ENCODE results near the gene DPP10. TPM values are rescaled to one million over a fixed set of nuclear protein-coding genes. Genes with fewer than 3 reads are reported as not detected.

The DPP10 gene
- total RNA-seq, 1 donor from 2014 or later = 2.4 TPM

DNA sequence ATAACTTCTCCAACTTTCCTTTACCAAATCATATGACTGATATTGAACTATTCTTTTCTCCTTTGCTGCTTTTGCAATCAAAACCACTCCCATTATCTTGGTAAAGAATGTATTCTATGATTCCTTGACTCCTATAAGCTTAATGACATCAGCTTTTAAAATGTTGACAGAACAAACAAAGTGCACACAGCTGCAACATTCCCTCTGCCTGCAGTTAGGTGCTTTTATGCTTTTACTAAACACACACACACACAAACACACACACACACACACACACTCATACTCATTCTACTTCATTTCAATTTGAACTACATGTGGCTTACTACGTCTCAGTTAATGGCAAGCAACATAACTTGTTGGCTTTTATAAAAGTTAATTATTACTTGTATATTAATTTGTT lies 946.6 kb downstream of the DPP10 start:
- DNase-seq (ENCODE audit: low read depth) = no peak
- H3K4me3 ChIP-seq (ENCODE audit: low read depth, low read length) = no peak overlapping the region
- TF ChIP-seq CTCF (IDR thresholded peaks at IDR 0.05; ENCODE audit: insufficient read depth, low read length, poor library complexity, severe bottlenecking) = no peak
- H3K27me3 ChIP-seq (ENCODE audit: control insufficient read depth, insufficient read depth, low read length) = no peaks in the 10 kb centered on the region
- H3K36me3 ChIP-seq (ENCODE audit: control insufficient read depth, insufficient read depth, low read length) = no peaks in the 10 kb centered on the region

GRCh38 chr2:115389898-115390565 lies 947.6 kb downstream of the DPP10 start:
- H3K27me3 ChIP-seq (ENCODE audit: control insufficient read depth, insufficient read depth, low read length) = no peaks in the 10 kb centered on the region
- no peak for TF ChIP-seq CTCF (IDR thresholded peaks at IDR 0.05; ENCODE audit: insufficient read depth, low read length, poor library complexity, severe bottlenecking)
- no peak overlapping the region for H3K4me3 ChIP-seq (ENCODE audit: low read depth, low read length)
- H3K36me3 ChIP-seq (ENCODE audit: control insufficient read depth, insufficient read depth, low read length) = no peaks in the 10 kb centered on the region
- no peak for DNase-seq (ENCODE audit: low read depth)

- H3K36me3 ChIP-seq (ENCODE audit: control insufficient read depth, insufficient read depth, low read length) = no peaks in the 10 kb centered on the region
- no peak overlapping the region for H3K4me3 ChIP-seq (ENCODE audit: low read depth, low read length)
- DNase-seq (ENCODE audit: low read depth) = no peak
- no peaks in the 10 kb centered on the region for H3K27me3 ChIP-seq (ENCODE audit: control insufficient read depth, insufficient read depth, low read length)
- TF ChIP-seq CTCF (IDR thresholded peaks at IDR 0.05; ENCODE audit: insufficient read depth, low read length, poor library complexity, severe bottlenecking) = no peak
These were observed 954.1 kb downstream of the DPP10 start for GRCh38 chr2:115396579-115396978.

GRCh38 chr2:115400940-115401339 lies 958.5 kb downstream of the DPP10 start:
- H3K36me3 ChIP-seq (ENCODE audit: control insufficient read depth, insufficient read depth, low read length) = no peaks in the 10 kb centered on the region
- DNase-seq (ENCODE audit: low read depth) = no peak
- TF ChIP-seq CTCF (IDR thresholded peaks at IDR 0.05; ENCODE audit: insufficient read depth, low read length, poor library complexity, severe bottlenecking) = no peak

GRCh38 chr2:115412501-115412900 lies 970.1 kb downstream of the DPP10 start:
- TF ChIP-seq CTCF (IDR thresholded peaks at IDR 0.05; ENCODE audit: insufficient read depth, low read length, poor library complexity, severe bottlenecking) = no peak
- no peaks in the 10 kb centered on the region for H3K27me3 ChIP-seq (ENCODE audit: control insufficient read depth, insufficient read depth, low read length)
- no peak for DNase-seq (ENCODE audit: low read depth)

More at GRCh38 chr2:115400940-115401339, 958.5 kb downstream of the DPP10 start:
- Histone ChIP-seq H3K4me3 (ENCODE audit: low read depth, low read length) (no peak overlapping the region), H3K27me3 (ENCODE audit: control insufficient read depth, insufficient read depth, low read length) (no peaks in the 10 kb centered on the region)

GRCh38 chr2:115413791-115414190 lies 971.4 kb downstream of the DPP10 start:
- no peak for DNase-seq (ENCODE audit: low read depth)
- Histone ChIP-seq H3K4me3 (ENCODE audit: low read depth, low read length) (no peak overlapping the region), H3K36me3 (ENCODE audit: control insufficient read depth, insufficient read depth, low read length) (no peaks in the 10 kb centered on the region), H3K27me3 (ENCODE audit: control insufficient read depth, insufficient read depth, low read length) (no peaks in the 10 kb centered on the region)
- TF ChIP-seq CTCF (IDR thresholded peaks at IDR 0.05; ENCODE audit: insufficient read depth, low read length, poor library complexity, severe bottlenecking) = no peak

More at GRCh38 chr2:115412501-115412900, 970.1 kb downstream of the DPP10 start:
- Histone ChIP-seq H3K4me3 (ENCODE audit: low read depth, low read length) (no peak overlapping the region), H3K36me3 (ENCODE audit: control insufficient read depth, insufficient read depth, low read length) (no peaks in the 10 kb centered on the region)
